Colon (tissue), 2 donors: ENCODE data around the gene MTURN.
"Not testable (repeated sequence)": the region's sequence is repeated elsewhere in the genome, so short reads cannot be mapped to it uniquely, and the experiment has no call there.

Experiments used
- FAIRE-seq: peaks from 2 replicates; lab custom pipeline; 2012; peaks lifted over from hg19 to GRCh38; lab: Jason Lieb, UNC
- donor health status: control.
- donor health status: control.

MTURN gene

DNA sequence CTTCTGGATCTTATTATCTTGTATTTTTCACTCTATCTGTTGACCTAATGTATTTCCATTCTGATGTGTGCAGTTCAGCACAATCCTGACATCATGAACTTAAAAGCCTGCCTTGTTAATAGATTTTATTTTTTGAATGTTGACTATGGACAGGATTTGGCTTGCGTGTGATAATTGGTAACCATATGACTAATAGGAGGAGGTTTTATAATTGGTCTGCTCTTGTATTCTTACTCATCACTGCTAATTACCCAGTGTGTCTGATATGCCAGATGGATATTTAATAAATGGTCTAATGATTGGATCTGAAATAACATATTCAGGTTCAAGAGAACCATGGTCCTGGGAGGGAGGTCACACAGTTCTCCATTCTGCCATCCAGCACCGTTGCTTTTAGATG, 45.9 kb downstream of the MTURN start:
- FAIRE-seq = no peak

DNA sequence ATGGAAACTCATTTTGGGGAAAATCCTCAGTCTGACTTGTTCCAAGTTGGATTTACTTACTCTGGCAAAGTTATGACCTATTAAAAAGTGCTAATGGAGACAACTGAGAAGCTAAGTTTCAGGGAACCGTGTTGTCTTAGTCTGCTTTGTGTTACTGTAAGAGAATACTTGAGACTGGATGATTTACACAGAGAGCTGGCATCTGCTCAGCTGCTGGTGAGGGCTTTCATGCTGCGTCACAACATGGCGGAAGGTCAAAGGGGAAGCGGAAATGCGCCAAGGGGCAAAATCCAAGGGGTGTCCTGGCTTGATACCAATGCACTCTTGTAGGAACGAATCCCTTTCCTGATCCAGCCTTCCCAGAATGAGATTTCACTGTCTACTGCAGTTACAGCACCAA, 46.4 kb downstream of the MTURN start:
- FAIRE-seq = no peak

DNA sequence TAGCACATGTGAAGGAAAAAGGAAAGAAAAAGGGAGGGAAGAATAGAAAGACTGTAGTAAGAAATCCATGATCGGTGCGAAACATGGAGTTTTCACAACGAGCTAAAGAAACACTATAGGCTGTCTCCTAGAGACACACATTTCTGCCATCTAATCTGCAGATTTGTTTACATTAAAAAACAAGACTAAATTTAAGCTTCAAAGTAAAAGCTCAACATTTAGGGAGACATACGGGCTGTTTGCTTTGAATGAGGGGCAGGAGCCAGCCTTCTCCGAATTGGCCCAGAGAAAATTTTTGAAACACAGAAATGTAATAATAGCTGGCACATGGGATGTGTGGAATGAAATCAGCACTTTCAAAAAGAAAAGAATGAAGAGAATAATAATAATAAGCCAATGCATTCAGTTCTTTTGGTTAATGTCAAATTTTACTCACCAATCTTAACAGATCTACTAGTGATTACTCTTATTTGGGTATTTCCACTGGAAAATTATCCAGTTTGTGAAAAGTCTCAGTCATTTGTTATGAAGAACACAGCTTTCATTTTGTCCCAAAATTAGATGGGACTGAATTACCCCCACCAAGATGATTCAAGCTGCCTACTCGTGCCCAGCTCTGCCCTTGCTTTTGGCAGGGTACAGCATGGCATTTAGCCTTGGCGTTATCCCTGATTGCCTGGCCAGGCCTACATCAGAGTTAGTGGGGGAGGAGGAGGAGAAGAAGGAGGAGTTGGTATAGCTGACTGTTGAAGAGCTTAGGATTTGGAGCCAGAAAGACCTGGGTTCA, 47.1 kb downstream of the MTURN start:
- FAIRE-seq = no peak

DNA sequence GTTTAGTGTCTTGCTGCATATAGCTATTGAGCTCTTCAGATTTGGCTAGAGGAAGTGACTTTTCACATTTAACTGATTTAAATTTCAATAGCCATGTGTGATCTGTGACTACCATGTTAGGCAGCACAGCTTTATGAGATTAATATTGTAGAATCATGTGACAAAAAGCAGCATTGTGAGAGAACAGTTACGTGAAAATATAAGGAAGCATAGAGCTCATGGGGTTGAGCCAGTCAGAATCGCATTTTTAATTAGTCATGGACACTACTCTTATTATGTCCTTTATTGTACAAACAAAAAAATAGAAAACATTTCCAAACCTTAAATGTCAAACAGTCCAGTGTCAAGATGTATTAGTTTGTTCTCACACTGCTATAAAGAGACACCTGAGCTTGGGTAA, 48.0 kb downstream of the MTURN start:
- no peak for FAIRE-seq

DNA sequence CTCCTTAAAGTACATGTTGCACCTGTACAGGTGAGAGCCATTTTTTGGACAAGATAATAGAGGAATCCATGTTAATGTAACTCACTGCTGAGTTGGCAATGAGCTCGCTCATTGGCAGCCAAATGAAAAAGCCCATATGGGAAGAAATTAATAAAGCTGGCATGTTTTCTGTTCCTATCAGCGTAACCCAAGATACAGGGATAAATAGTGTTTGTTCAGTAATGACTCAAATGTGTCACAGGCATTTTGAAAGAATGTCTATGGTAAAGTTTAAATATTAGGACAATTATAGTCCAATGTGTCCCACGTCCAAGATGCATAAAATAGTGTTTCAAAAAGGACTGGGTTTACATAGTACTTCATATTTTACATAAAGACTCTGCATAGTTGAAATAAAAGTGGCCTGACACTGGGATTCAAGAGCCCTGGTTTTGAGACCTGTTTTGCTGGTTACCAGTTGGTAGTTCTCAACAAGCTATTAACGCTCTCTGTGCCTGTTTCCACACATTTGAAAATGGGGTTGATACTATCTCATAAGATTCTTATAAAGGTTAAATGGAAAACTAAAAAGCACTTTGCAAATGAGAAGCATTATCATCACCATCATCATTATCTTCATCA, 49.1 kb downstream of the MTURN start:
- FAIRE-seq = no peak

DNA sequence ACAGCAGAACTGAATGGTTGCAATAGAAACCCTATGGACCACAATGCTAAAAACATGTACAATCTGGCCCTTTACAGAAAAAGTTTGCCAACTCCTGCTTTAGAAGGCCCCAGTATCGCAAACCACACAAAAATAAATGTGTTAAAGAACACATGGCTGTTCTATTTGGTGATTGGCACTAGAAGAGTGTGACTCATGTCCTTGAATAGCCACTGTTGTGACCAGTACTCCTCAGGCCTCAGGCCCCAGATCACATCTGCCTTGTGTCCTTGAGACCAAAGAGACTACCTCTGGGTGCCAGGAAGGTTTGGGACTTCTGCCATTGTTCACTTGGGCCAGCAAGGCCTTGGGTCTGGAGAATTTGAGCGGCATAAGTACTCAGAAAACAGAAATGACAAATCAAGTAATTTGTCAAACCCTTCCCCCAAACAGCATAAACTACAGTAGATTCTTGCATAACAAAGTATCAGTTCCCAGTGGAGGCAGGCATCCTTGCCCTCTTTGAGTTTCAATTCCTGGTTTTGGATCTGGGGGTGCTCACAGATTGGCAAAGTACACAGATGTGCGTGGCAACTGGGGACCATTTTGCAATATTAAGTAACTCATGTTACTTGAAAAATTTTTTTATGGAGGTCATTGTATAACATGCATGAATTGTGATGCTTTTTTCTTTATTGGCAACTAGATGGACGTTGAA, 50.2 kb downstream of the MTURN start:
- FAIRE-seq = no peak

DNA sequence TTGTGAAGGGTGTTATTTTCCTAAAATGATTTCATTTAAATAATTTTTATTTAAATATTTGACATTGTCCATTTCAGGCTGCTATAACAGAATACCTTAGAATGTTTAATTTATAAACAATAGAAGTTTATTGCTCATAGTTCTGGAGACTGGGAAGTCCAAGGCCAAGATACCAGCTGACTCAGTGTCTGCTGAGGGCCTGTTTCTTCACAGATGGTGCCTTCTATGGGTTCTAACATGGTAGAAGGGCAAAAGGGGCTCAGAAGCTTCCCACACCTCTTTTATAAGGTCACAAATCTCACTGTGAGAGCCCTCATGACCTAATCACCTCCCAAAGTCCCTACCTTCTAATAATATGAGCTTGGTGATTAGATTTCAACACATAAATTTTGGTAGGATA, 50.7 kb downstream of the MTURN start:
- no peak for FAIRE-seq

DNA sequence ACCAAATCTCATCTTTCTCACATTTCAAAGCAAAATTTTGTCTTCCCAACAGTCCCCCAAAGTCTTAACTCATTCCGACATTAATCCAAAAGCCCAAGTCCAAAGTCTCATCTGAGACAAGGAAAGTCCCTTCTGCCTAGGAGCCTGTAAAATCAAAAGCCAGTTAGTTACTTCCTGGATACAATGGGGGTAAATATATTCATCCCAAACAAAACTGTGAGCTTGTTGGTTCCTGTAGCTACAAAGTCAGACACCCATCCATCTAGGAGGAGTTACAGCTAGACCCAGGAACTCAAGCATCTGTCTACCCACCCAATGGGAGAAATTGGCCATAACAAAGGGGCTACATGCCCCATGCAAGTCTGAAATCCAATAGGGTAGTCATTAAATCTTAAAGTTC, 51.9 kb downstream of the MTURN start:
- no peak for FAIRE-seq

DNA sequence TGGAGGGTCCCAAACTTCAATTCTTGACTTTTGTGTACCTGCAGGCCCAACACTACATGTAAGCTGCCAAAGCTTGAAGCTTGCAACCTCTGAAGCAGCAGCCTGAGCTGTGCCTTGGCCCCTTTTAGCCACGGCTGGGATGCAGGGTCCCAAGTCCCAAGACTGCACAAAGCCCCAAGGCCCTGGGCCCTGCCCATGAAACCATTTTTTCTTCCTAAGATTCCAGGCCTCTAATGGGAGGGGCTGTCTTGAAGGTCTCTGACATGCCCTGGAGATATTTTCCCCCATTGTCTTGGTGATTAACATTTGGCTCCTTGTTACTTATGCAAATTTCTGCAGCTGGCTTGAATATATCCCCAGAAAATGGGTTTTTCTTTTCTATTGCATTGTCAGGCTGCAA, 52.7 kb downstream of the MTURN start:
- FAIRE-seq = no peak

DNA sequence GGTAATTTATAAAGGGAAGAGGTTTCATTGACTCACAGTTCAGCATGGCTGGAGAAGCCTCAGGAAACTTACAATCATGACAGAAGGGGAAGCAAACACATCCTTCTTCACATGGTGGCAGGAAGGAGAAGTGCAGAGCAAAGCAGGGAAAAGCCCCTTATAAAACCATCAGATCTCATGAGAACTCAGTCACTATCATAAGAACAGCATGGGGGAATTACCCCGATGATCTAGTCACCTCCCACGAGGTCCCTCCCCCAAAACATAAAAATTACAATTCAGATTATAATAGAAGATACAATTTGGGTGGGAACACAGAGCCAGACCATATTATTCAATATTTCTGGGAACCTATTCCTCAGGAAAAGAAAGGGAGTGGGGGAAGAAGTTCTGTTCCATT, 53.6 kb downstream of the MTURN start:
- FAIRE-seq = not testable (repeated sequence)

DNA sequence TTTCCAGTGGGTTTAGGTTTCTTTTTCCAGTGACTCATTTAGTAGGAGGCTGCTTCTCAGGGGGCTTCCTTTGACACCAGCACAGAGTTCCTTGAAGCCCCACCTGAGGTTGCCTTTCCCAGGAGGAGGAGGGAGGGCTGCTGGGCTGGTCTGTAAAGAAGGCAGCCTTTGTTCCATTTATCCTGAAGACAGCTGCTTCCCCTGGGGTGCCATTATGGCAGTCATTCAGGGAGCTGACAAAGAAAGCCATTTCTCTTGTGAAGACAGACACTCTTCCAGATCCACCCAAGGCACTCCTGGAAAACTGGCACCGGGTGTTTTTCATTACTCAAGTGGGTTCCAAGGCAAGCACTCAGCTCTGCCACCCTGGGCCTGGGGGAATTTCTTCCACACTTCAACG, 54.0 kb downstream of the MTURN start:
- no peak for FAIRE-seq

DNA sequence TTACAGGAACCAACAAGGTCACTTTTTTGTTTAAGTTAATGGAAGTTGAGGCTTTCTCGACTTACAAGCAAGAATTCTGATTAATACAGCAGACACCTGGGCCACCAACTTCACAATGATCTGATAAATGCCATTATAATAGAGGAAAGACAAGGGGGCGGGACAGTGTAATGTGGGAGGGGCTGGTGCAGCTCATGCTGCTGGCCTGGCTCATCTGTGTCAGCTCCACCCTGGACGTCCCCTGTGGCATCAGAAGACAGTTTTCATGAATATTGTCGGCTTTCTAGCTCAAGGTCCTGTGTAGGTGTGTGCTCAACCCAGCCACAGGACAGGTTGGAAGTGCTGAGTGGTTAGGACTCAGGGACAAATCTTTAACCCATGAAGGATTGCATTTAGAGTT, 57.0 kb downstream of the MTURN start:
- FAIRE-seq = no peak

DNA sequence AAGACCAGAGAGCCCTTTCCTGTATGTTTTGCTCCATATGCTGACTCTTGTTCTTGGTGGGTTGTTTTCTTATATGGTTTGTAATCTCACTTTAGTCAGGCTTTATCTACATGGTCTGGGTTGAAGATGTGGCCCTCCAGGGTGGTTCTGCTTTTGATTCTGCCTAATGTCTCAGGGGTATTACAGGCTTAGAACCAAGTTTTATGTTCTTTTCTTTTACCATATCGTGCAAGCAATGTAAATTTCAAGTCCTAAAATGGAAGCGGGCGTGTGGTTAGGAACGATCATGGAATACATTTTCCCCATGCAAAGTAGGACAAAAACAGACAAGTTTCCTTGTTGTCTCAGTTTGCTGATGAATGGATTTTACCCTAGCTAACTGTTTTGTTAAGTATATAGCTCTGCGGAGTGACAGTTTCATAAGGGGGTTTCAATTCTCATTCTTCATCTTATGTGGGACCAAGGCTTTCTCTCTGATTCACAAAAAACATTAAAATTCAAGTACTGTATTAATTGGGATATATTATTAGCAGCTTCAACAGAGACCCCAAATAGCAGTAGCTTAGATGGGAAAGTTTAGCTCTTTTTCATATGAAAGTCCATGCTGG, 58.7 kb downstream of the MTURN start:
- no peak for FAIRE-seq

DNA sequence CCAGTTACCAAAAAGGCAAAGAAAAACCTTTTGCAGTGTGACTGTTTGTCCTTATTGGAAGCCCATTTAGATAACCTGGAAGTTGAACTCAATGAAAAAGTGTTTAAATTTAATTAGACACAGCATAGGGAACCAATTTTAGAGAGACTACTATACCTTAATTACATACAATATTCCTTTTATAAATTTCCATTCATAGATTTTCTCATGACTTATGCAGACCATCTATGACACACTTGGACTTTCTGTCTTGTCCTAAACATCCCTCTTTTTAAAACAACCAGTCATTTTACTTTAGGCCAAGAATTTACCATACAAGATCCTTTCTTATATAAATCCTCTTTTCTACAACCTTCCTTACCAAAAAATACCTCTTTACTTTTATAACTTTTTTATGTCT, 61.6 kb downstream of the MTURN start:
- no peak for FAIRE-seq

DNA sequence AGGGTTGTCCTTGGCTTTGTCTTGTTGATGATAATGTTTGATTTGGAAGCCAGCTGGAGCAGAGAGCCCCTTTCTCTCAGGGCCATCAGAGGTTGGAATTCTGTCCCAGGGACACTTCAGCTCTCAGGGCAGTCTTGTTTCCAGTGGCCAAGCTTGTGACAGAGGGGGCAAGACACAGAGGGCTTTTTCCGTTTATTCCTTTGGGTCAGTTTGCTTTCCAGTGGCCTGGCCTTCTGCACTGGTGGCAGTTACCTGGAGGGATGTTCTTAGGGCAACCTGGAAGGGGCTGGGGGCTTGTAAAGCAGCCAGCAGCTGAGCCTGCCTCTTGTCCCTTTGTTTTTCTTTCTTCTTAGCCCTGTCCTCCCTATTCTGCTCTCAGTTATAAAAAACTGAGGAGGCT, 62.7 kb downstream of the MTURN start:
- FAIRE-seq = no peak

DNA sequence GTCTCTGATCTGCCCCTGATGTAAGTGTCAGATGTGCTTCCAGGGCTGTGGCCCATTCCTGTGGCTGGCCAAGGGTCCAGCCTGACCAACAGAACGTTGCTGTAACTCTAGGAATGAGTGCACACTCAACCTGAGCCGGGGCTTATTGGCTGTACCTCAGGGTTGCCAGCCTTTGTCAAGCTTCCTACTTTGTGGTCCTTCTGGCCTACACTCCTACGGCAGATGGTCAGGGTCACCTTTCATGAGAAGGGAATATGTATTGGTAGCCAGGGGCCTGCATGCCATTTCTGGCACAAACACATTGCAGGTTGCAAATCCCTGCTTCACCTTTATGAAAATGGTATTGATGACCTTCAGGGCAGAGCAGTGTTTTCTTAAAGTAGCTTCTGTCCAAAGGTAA, 64.5 kb downstream of the MTURN start:
- FAIRE-seq = no peak

DNA sequence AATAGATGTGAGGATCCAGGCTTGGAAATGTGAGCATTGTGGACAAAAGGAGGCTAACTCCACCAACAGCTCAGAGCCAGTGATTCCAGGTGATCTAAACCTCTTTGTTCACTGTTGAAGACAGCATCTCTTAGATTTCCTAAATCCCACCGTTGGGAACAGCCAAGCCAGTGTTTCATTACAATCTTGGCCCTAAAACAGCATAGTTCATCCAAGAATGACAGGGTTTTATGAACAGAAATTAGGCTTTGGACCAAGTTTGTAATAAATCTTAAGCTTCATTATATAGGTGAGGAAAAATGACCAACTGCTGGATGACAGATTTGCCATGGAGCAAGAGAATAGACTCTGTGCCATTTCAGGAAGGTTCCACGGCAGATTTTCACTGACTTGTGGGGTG, 65.8 kb downstream of the MTURN start:
- FAIRE-seq = no peak

DNA sequence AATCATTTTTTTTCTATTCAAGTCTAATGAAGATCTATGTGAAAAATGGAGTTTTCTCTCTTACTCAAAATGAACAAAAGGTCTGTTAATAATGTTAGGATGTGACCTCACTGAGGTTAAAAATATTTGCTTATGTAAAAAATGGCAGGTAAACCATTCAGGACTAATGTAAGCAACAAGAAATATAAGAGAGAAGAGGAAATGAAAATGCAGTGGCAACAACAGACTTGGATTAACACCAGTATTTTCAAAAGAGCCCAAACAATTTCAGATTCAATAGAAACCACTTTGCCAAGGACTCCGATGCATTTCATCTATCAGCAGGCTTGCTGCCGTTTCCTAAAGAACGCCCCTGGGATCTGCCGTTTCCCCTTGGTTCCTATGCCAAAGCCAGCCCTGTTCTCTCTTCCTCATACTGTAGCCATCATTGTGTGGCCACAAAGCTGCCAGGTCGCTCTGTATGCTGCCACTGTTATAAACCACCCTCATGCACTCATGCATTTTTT, 66.4 kb downstream of the MTURN start:
- FAIRE-seq = no peak

DNA sequence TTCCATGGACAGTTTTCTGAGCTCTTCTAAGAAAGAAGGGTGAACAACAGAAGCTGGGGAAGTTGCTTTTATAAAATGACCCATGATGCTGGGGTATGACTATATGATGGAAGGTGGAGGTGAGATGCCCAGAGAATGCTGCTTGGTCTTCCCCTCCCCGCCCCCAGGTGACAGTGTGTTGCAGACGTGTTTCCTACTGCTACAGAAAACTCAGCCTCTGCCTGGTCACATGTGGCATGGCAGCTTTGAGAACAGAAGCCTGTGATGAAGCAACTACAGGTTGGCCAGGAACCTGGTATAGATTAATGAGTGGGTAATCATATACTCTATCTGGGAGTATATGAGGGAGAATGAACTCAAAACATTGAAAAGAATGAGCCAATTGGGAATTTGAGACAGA, 67.1 kb downstream of the MTURN start:
- FAIRE-seq = no peak

DNA sequence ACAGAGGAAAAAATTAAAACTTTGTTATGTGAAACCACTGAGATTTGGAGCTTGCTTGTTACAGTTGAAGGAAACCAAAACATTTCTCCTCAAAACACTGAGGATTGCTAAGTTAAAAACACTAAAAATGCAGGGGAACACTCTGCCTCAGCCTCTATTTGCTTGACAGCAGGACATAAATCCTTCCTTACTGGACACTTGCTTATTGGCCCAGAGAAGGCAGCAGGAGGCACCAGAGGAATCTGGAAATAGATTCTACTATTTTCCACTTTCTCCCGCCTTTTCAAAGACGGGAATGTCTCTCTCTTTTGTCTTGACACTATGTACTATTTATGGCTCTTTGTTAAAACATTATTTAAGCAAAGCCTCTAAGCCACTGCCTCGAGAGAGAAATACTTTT, 67.9 kb downstream of the MTURN start:
- FAIRE-seq = no peak

DNA sequence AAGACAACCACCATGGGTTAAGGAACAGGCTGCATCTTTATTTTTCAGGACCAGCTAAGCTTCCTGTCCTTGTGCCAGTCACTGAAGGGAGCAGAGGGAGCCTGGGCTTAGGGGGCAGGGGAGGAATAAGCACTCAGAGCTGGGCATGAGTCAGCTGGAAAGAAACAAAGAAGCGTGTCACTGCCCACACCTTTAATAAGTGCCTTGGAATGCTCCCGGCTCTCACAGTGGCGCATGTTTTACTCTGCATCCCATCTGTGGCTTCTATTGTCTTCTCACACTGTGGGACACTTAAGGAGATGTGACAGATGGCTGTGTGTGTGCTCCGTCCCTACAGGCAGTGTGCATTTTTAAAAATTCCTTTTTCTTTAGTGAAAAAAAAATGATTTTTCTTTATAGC, 71.7 kb downstream of the MTURN start:
- no peak for FAIRE-seq

DNA sequence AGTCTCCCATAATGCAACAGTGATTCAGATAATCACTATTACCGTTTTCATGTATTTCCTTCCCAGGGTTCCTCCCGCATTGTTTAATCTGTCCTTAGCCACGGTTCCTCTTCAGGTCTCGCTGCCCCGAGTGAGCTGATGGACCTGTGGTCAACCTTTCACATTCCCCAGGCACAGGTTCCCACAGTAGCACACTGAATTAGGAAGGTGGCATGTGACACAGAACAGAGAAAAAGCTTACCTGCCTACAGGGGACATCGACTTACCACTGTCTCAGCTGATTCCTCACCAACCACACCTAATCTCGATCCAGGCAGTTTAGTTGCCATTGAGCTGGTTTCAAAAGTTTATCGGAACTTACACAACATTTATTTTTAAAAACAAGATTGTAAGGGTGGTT, 72.2 kb downstream of the MTURN start:
- FAIRE-seq = no peak

DNA sequence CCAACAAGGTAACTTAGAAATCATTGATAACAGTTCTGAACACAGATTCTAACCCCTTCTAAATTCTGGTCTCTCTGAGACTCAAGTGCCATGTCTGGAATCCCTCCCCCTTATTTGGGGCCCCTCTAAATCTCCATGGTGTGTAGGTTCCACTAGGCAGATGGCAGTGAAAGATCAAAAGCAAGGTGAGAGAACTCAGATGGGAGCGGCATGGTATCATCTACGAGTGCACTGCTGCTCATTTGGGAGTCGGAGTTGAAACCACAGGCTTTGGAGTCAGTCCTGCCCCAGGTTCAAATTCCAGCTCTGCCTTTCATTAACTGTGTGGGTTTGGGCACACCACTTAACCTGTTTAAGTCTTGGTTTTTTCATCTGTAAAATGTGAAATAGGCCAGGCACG, 72.6 kb downstream of the MTURN start:
- no peak for FAIRE-seq
